MM.1S (cell line): ENCODE measurements around the gene EREG.

Experiments
- DNase-seq: peaks from one replicate; pipeline ENCODE4 v3.0.0-alpha.2; 2015
- H2AFZ ChIP-seq: fragments of 300-600 bp; sonication (generic); 2 replicates; pipeline ENCODE4 v1.6.0; 2016; ENCODE audit warnings: antibody characterized with exemption, low read length
- H3F3A ChIP-seq: fragments of 300-600 bp; sonication (generic); 2 replicates; pipeline ENCODE4 v1.6.1; 2016; ENCODE audit warnings: mild to moderate bottlenecking, antibody characterized with exemption, low read length, moderate library complexity, mixed read lengths; ENCODE audit not compliant: insufficient read depth
- H3K27ac ChIP-seq: fragments of 300-600 bp; sonication (generic); 2 replicates; pipeline ENCODE4 v1.5.1; 2016; ENCODE audit warnings: mild to moderate bottlenecking, low read length
- H3K27me3 ChIP-seq: fragments of 300-600 bp; sonication (generic); replicated peaks from 2 replicates; pipeline ENCODE4 v1.6.0; 2016; ENCODE audit warnings: low read length; ENCODE audit not compliant: insufficient read depth
- H3K36me3 ChIP-seq: fragments of 300-600 bp; sonication (generic); replicated peaks from 2 replicates; pipeline ENCODE4 v1.6.1; 2016; ENCODE audit warnings: mild to moderate bottlenecking, low read length, mixed read lengths; ENCODE audit not compliant: insufficient read depth
- H3K4me1 ChIP-seq: fragments of 300-600 bp; sonication (generic); 2 replicates; pipeline ENCODE4 v1.6.1; 2016; ENCODE audit warnings: low read length, mixed read lengths
- H3K4me2 ChIP-seq: fragments of 300-600 bp; sonication (generic); 2 replicates; pipeline ENCODE4 v1.6.0; 2016; ENCODE audit warnings: low read depth, low read length
- H3K4me3 ChIP-seq: fragments of 300-600 bp; sonication (generic); 2 replicates; pipeline ENCODE4 v1.5.1; 2016; ENCODE audit warnings: low read length, mixed read lengths
- H3K79me2 ChIP-seq: fragments of 300-600 bp; sonication (generic); 2 replicates; pipeline ENCODE4 v1.6.1; 2016; ENCODE audit warnings: mixed run types, low read length, mixed read lengths
- H3K9ac ChIP-seq: fragments of 300-600 bp; sonication (generic); 2 replicates; pipeline ENCODE4 v1.6.1; 2016; ENCODE audit warnings: low read length, mixed read lengths
- H3K9me2 ChIP-seq: fragments of 300-600 bp; sonication (generic); replicated peaks from 2 replicates; pipeline ENCODE4 v1.6.1; 2016; ENCODE audit warnings: mild to moderate bottlenecking, low read length, mixed read lengths; ENCODE audit not compliant: insufficient read depth
- H3K9me3 ChIP-seq: fragments of 300-600 bp; sonication (generic); replicated peaks from 2 replicates; pipeline ENCODE4 v1.6.1; 2016; ENCODE audit warnings: mild to moderate bottlenecking, low read length, mixed read lengths; ENCODE audit not compliant: insufficient read depth
- H4K20me1 ChIP-seq: fragments of 300-600 bp; sonication (generic); 2 replicates; pipeline ENCODE4 v1.6.1; 2016; ENCODE audit warnings: mild to moderate bottlenecking, low read length, moderate library complexity, mixed read lengths; ENCODE audit not compliant: insufficient read depth
- EZH2 ChIP-seq: fragments of 300-600 bp; sonication (generic); optimal IDR thresholded peaks from 2 replicates; pipeline ENCODE3; 2017; ENCODE audit warnings: low read depth, mild to moderate bottlenecking, antibody characterized with exemption, low read length, mixed read lengths
- EZH2phosphoT487 ChIP-seq: fragments of 300-600 bp; sonication (generic); IDR thresholded peaks from 2 replicates; pipeline ENCODE4 v1.6.1; 2018; ENCODE audit warnings: antibody characterized with exemption, low read length
- TF ChIP-seq, protein P1 (sequence below): fragments of 300-600 bp; sonication (generic); IDR thresholded peaks from 2 replicates; pipeline ENCODE4 v1.5.1; 2016; ENCODE audit warnings: antibody characterized with exemption, low read length, mixed read lengths

Gene EREG

GRCh38 chr4:74414149-74414809 is 49.3 kb downstream of the EREG start:
- no peak overlapping the region for H3K4me3 ChIP-seq
- no peaks in the 10 kb centered on the region for H3K9me2 ChIP-seq
- H3K4me2 ChIP-seq: no peak overlapping the region
- H3K36me3 ChIP-seq: no peaks in the 10 kb centered on the region
- H4K20me1 ChIP-seq: no peaks in the 10 kb centered on the region
- no peaks in the 10 kb centered on the region for H3K27me3 ChIP-seq
- TF ChIP-seq EZH2 (no peak), EZH2phosphoT487 (no peak)
- TF ChIP-seq, protein P1, sequence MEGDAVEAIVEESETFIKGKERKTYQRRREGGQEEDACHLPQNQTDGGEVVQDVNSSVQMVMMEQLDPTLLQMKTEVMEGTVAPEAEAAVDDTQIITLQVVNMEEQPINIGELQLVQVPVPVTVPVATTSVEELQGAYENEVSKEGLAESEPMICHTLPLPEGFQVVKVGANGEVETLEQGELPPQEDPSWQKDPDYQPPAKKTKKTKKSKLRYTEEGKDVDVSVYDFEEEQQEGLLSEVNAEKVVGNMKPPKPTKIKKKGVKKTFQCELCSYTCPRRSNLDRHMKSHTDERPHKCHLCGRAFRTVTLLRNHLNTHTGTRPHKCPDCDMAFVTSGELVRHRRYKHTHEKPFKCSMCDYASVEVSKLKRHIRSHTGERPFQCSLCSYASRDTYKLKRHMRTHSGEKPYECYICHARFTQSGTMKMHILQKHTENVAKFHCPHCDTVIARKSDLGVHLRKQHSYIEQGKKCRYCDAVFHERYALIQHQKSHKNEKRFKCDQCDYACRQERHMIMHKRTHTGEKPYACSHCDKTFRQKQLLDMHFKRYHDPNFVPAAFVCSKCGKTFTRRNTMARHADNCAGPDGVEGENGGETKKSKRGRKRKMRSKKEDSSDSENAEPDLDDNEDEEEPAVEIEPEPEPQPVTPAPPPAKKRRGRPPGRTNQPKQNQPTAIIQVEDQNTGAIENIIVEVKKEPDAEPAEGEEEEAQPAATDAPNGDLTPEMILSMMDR: no peak
- no peak overlapping the region for H3K9ac ChIP-seq
- no peaks in the 10 kb centered on the region for H3K9me3 ChIP-seq
- no peaks in the 10 kb centered on the region for H3K79me2 ChIP-seq
- no peak for DNase-seq
- no peak overlapping the region for H2AFZ ChIP-seq
- no peaks in the 10 kb centered on the region for H3K4me1 ChIP-seq
- no peaks in the 10 kb centered on the region for H3F3A ChIP-seq
- no peak overlapping the region for H3K27ac ChIP-seq

DNA sequence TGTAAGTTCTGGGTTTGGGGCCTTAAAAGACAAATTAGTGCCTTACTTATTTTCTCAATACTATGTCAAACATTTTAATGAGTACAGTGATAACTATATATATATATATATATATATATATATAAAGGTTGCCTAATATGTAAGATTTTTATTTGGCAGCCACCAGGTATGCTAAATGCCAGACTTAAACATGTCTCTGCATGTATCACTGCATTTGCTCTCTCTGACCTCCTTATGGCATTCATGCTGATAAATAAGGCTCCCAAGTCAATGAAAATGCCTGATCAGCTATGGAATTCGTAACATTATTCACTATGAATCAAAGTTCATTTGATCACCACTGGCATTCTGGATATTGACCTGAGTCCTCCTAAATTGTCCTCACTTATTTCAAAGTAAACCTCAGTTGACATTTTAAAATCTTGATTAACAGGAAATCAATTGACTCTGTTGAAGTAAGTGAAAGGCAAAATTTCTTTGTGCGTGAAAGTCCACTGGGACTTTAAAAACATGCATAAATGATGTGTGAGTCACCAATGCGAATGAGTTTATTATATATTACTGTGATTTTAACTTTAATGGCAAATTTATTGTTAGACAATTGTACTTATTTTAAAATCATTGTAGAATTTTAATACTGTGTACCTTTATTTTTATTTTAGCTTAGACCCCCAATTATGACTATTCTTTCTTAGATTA is 50.8 kb downstream of the EREG start:
- no peak overlapping the region for H3K4me3 ChIP-seq
- H3K4me1 ChIP-seq: no peaks in the 10 kb centered on the region
- H3K4me2 ChIP-seq: no peak overlapping the region
- no peaks in the 10 kb centered on the region for H3K27me3 ChIP-seq
- TF ChIP-seq EZH2phosphoT487 (no peak), EZH2 (no peak)
- TF ChIP-seq, protein P1: no peak
- no peak overlapping the region for H3K9ac ChIP-seq
- no peak overlapping the region for H3K27ac ChIP-seq
- no peaks in the 10 kb centered on the region for H3F3A ChIP-seq
- no peaks in the 10 kb centered on the region for H3K9me2 ChIP-seq
- H3K9me3 ChIP-seq: no peaks in the 10 kb centered on the region
- H2AFZ ChIP-seq: no peak overlapping the region
- no peaks in the 10 kb centered on the region for H4K20me1 ChIP-seq
- H3K79me2 ChIP-seq: no peaks in the 10 kb centered on the region
- no peak for DNase-seq
- no peaks in the 10 kb centered on the region for H3K36me3 ChIP-seq

GRCh38 chr4:74418063-74418670 is 53.2 kb downstream of the EREG start:
- TF ChIP-seq EZH2 (no peak), EZH2phosphoT487 (no peak)
- TF ChIP-seq, protein P1: no peak
- Histone ChIP-seq H3K9ac (no peak overlapping the region), H3K27me3 (no peaks in the 10 kb centered on the region), H3K9me2 (no peaks in the 10 kb centered on the region), H4K20me1 (no peaks in the 10 kb centered on the region), H3K4me1 (no peaks in the 10 kb centered on the region), H3F3A (no peaks in the 10 kb centered on the region), H3K4me2 (no peak overlapping the region), H3K27ac (no peak overlapping the region), H3K36me3 (no peaks in the 10 kb centered on the region), H2AFZ (no peak overlapping the region), H3K9me3 (no peaks in the 10 kb centered on the region), H3K79me2 (no peaks in the 10 kb centered on the region), H3K4me3 (no peak overlapping the region)
- no peak for DNase-seq
